ENCODE results near the gene SPIN2B. TPM values are rescaled to one million over a fixed set of nuclear protein-coding genes. Genes with fewer than 3 reads are reported as not detected.
A peak's percentile ranks its signal among the peaks of the same experiment; 100 is the strongest.
"Not testable (repeated sequence)": the region's sequence is repeated elsewhere in the genome, so short reads cannot be mapped to it uniquely, and the experiment has no call there.

The SPIN2B gene
- total and polyA plus RNA-seq, 2 of the 8 experiments (the other 6 are each of a cell fraction or from before 2014, with no cell fraction given): 7.4 to 12.8 TPM

GRCh38 chrX:57136589-57136988 lies 15.2 kb upstream of the SPIN2B start:
- H2BK15ac ChIP-seq (ENCODE audit: low read length); DNase-seq (ENCODE audit: low read depth in 1 of 2, low spot score in 2 of 2); H3K27me3 ChIP-seq (replicated peaks in 1 of 4; ENCODE audit: control insufficient read depth in 3 of 4, extremely low read depth in 1 of 4, insufficient read depth in 3 of 4, low read length in 3 of 4); H3K56ac ChIP-seq (replicated peaks; ENCODE audit: insufficient read length, low read depth, low read length); H2BK12ac ChIP-seq (ENCODE audit: low read depth, low read length); H3K9me3 ChIP-seq (ENCODE audit: insufficient read depth in 2 of 2, low read depth in 1 of 2, low read length in 1 of 2); H3K79me1 ChIP-seq (ENCODE audit: low read depth, low read length); H3K9ac ChIP-seq (replicated peaks in 1 of 4; ENCODE audit: extremely low read depth in 1 of 4, low read depth in 3 of 4, low read length in 3 of 4); H3K14ac ChIP-seq (ENCODE audit: insufficient read length); H3K36me3 ChIP-seq (ENCODE audit: control insufficient read depth in 2 of 4, insufficient read depth in 4 of 4, low read length in 3 of 4); CTCF ChIA-PET (ENCODE audit: partially characterized antibody); H2AK5ac ChIP-seq (ENCODE audit: low read depth, low read length); H3K4ac ChIP-seq (replicated peaks; ENCODE audit: insufficient read length, low read depth, low read length); H2AFZ ChIP-seq (ENCODE audit: low read length); H4K20me1 ChIP-seq (replicated peaks in 1 of 2; ENCODE audit: control insufficient read depth in 1 of 2, insufficient read depth in 2 of 2, low read length in 2 of 2); H2BK120ac ChIP-seq (replicated peaks; ENCODE audit: low read depth, low read length); H3K4me1 ChIP-seq (replicated peaks in 1 of 4; ENCODE audit: control insufficient read depth in 3 of 4, insufficient read depth in 4 of 4, low read length in 3 of 4); H4K5ac ChIP-seq (ENCODE audit: insufficient read length, low read depth, low read length); H3K27ac ChIP-seq (ENCODE audit: low read depth, low read length); H4K91ac ChIP-seq (replicated peaks; ENCODE audit: insufficient read length, low read length); H2BK5ac ChIP-seq (ENCODE audit: low read depth, low read length); FAIRE-seq; H3K79me2 ChIP-seq (ENCODE audit: control insufficient read depth in 1 of 2, insufficient read depth in 2 of 2, low read length in 2 of 2); H3K23ac ChIP-seq (ENCODE audit: insufficient read length); H2BK20ac ChIP-seq (ENCODE audit: low read length); H4K8ac ChIP-seq (ENCODE audit: extremely low read depth, insufficient read depth, low read length); H3K23me2 ChIP-seq (ENCODE audit: low read depth, low read length): not testable (repeated sequence)
- POLR2A ChIA-PET (ENCODE audit: partially characterized antibody): interaction anchor here (0.6 kb wide), 1 partner anchor 12 kb away, joined by 4 read pairs; no protein-coding TSS in a partner anchor
- whole genome bisulfite sequencing, 2 experiments (ENCODE audit: extremely low coverage in 1 of 2, insufficient coverage in 1 of 2, insufficient read length in 1 of 2, insufficient replicate concordance in 2 of 2, low coverage in 1 of 2, low lambda C conversion rate in 2 of 2, missing lambda C conversion rate in 1 of 2): 0% methylated on average over 1 of the region's 3 CpGs; no CpG with 5 or more reads in 1 of the 2 experiments
- H3K4me3 ChIP-seq (ENCODE audit: extremely low read depth in 1 of 4, insufficient read depth in 2 of 4, low read depth in 3 of 4, low read length in 4 of 4): peak overlapping the region in 2 of 4 experiments; percentile 13 to 60; a peak in 2 of 8 replicates
- H3K4me2 ChIP-seq (ENCODE audit: insufficient read depth in 1 of 2, low read depth in 2 of 2, low read length in 2 of 2): peak overlapping the region; percentile 76 to 85
- H3K18ac ChIP-seq (ENCODE audit: extremely low read depth, low read length): peak overlapping the region; percentile 60
